ENCODE data around the gene CCDC88A.

GRCh38 chr2:55296393-55296792 lies 123.3 kb downstream of the CCDC88A start:
- TF ChIP-seq CTCF (IDR thresholded peaks at IDR 0.05; ENCODE audit: extremely low read depth in 1 of 2, insufficient read depth in 1 of 2, low read depth in 1 of 2, low read length in 2 of 2): no peak
- TF ChIP-seq MAX (IDR thresholded peaks at IDR 0.05; ENCODE audit: insufficient read depth, insufficient read length): no peak
- TF ChIP-seq FOS (IDR thresholded peaks at IDR 0.05; ENCODE audit: borderline replicate concordance, insufficient read depth, low read length): no peak

Data from endothelial cell of umbilical vein (primary cell).